Mucosa of descending colon (tissue), 3 donors: ENCODE measurements around the gene EBF4. TPM values are rescaled to one million over a fixed set of nuclear protein-coding genes. Genes with fewer than 3 reads are reported as not detected.
A peak's percentile ranks its signal among the peaks of the same experiment; 100 is the strongest.

Experiments used
- ATAC-seq: fragments of 200-7000 bp; cut with Tn5 transposase; one replicate; pipeline ENCODE4 v1.9.1; 2020; ENCODE audit warnings: mild to moderate bottlenecking, moderate library complexity
- DNase-seq, 3 donors: peaks; one replicate each; pipeline ENCODE4 v3.0.0-alpha.2; 2020
- H3K36me3 ChIP-seq: fragments of 200-600 bp; one replicate; pipeline ENCODE4 v1.8.0; 2021; ENCODE audit warnings: low read depth, mild to moderate bottlenecking
- H3K4me1 ChIP-seq: fragments of 200-600 bp; one replicate; pipeline ENCODE4 v1.8.0; 2021; ENCODE audit warnings: low read depth, mild to moderate bottlenecking
- H3K4me3 ChIP-seq: fragments of 200-600 bp; one replicate; pipeline ENCODE4 v1.8.0; 2021; ENCODE audit warnings: mild to moderate bottlenecking
- H3K9me3 ChIP-seq: fragments of 200-600 bp; one replicate; pipeline ENCODE4 v1.8.0; 2021; ENCODE audit warnings: mild to moderate bottlenecking
- CTCF ChIP-seq: fragments of 200-600 bp; IDR thresholded peaks from one replicate; pipeline ENCODE4 v1.8.0; 2022; ENCODE audit warnings: antibody characterized with exemption, mild to moderate bottlenecking
- intact Hi-C, 2 donors: fragments of 100-400 bp; cut with DNase I in 1 of 2; cut with micrococcal nuclease in 1 of 2; formaldehyde crosslinking; loops; one replicate each; pipeline versions ENCODE4 v1.11.0 to v1.11.1; 2022; cut with DNase I, micrococcal nuclease
- total RNA-seq, 3 donors: library from RNA; stranded (reverse); fragmentation: NEBNext Ultra II Directional in 2 of 3; extraction: Animal tissue kit (Norgen Biotek cat#: 25700) in 2 of 3; gene quantifications; one replicate each; pipeline versions ENCODE4 v1.2.1 to v1.2.4, GENCODE V29; 2021 to 2023
- donor health status: DM: no; HTN: no; CAD: no; lungs with moderate emphysema.
- donor health status: DM: no; HTN: no; CAD: no.
- donor health status: DM: no; HTN: yes; CAD: no.

EBF4 gene
- total RNA-seq, 3 donors from 2014 or later: 3.6 to 53.3 (median 4.5) TPM

DNA sequence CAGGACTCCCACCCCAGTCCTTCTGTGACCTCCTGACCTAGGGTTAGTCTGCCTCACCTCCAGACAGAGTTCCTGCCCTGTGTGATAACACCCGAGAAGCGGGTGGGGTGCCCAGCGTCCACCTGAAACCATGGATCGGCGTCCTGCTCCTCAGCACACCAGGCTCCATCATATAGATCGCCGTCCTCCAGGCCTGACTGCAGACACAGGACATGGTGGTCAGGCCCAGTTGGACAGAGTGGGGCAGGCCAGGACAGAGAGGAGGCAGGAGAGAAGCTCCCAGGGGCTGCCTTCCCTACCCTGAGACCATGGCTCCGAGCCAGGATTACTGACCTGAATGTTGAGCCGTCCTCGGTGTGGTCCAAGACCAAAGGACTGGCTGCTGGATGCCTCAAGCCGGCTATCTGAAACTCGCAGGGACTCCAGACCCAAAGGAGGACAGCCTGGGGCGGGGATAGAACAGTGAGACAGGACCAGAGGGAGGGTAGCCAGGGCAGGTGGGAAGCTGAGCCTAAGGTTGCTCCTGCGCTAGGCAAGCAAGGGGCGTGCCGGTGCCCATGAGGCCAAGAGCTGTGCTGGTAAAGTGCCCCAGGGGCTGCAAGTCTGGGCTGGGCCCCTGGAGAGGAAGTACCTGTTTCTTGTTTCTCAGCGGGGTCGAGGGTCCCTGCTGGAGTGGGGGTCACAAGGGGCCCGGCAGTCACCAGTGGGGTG, 105.7 kb downstream of the EBF4 start:
- intact Hi-C loops: no loop called here
- DNase-seq: no peak

DNA sequence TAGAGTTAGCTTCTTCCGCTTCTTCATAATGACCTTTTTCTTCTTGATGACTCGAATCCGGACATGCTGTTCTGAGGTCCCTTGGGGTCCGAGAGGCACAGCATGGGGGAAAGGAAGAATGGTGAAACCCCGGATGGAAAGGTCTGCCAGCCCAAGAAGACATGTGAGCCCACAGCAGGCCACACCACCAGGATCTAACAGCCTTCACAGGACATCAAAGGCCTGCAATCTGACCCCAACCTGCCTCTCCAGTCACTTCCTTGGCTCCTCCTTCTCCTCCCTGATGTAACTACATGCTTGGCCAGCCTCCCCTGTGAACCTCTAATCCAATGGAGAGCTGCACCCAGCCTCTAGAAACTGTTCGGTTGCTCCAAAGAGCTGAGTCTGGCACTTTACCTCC, 106.2 kb downstream of the EBF4 start:
- DNase-seq (no peak), ATAC-seq (no peak)
- Histone ChIP-seq H3K4me3 (no peak overlapping the region), H3K9me3 (no peaks in the 10 kb centered on the region), H3K4me1 (peaks cover 16% of the 10 kb centered on the region), H3K36me3 (no peaks in the 10 kb centered on the region)
- TF ChIP-seq CTCF: no peak
- intact Hi-C loops: no loop called here

More for the DNA sequence above, 105.7 kb downstream of the EBF4 start:
- Histone ChIP-seq H3K4me1 (peaks cover 16% of the 10 kb centered on the region), H3K4me3 (no peak overlapping the region), H3K9me3 (no peaks in the 10 kb centered on the region), H3K36me3 (no peaks in the 10 kb centered on the region)
- TF ChIP-seq CTCF: no peak
- ATAC-seq: no peak

GRCh38 chr20:2799271-2799670, 106.7 kb downstream of the EBF4 start:
- H3K36me3 ChIP-seq: no peaks in the 10 kb centered on the region
- no peak for DNase-seq
- H3K4me3 ChIP-seq: no peak overlapping the region
- intact Hi-C loops: no loop called here
- no peak for ATAC-seq
- TF ChIP-seq CTCF: no peak
- H3K4me1 ChIP-seq: peaks cover 16% of the 10 kb centered on the region
- no peaks in the 10 kb centered on the region for H3K9me3 ChIP-seq

DNA sequence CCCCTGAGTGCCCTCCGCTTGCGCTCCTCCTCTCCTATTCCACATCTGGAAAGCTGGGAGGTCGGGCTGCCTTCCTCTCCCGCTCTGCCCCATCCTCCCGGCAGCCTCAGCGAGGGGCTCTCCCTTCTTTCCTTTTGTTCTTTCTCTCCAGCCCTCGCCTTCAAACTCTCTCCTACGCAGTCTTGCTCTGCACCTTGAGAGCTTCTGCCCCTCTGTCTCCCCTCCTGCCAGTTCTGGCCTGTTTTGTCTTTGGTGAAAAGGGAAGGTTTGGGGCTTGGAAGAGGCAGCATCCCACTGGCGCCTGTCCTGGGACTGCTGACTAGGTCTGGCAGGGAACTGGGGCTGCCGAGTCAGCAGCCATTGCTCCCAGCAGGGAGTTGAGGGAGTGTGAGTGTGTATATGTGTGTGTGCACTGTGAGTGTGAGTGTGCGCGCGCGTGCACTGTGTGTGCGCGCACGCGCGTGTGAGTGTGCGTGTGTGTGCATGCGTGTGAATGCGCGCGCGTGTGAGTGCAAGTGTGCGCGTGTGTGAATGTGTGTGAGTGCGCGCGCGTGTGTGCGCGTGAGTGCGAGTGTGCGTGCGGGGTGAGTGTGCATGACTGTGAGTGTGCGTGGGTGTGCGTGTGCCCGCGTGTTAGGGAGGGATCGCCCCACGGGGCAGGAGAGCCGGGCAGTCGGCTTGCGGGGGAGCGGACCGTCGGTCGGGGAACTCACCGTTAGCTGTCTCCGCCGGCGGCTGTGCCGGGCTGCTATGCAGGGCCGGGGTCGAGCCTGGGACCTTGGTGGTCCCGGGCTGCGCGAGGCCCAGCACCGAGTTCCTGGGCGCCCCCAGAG, 107.3 kb downstream of the EBF4 start:
- ATAC-seq: peak; percentile 26
- Histone ChIP-seq H3K9me3 (no peaks in the 10 kb centered on the region), H3K4me1 (peaks cover 16% of the 10 kb centered on the region), H3K36me3 (no peaks in the 10 kb centered on the region), H3K4me3 (no peak overlapping the region)
- intact Hi-C loops: no loop called here
- TF ChIP-seq CTCF: no peak
- DNase-seq: no peak

DNA sequence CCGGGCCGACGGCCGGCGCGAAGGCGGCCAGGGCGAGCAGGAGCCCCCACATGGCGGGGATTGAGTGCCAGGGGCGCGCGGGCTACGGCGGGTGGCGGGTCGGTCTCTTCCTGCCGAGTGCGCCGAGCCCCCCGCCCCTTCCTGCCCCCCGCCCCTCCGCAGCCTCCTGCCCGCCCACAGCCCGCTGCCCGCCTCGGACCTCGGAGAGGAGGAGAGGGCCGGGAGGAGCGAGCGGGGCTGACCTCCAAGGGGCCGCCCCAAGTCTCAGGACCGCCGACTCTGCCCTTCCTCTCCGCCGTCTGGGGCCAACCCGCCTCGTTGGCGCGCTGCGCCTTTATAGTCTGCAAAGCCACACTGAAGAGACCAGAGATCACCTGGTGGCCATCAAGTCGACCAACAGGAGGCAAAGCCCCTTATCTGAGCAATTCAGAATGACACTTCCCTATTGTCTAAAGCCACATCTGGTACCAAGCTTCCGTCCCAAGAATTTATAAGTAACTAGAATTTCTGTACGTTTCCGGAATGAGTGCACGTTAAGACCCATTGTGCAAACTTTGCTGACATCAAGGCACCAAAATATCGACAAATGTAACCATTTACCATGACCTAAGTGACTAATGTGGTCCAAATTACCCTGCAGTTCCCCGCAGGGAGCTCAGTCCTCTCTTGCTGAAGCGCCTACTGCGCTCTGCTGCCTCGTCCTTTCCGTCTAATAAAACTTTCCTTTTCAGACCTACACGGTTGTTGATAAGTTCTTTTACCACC, 108.1 kb downstream of the EBF4 start, which contains the start of gene CPXM1:
Gene CPXM1 (minus strand): TSS at position 107 of the 765 bp plus-strand sequence. CDS start 55 bp downstream, at position 52.
- TF ChIP-seq CTCF: no peak
- DNase-seq (no peak), ATAC-seq (peak; percentile 60)
- no peaks in the 10 kb centered on the region for H3K36me3 ChIP-seq
- H3K4me3 ChIP-seq: no peak within 1 kb of the TSS
- H3K9me3 ChIP-seq: no peaks in the 10 kb centered on the region
- H3K4me1 ChIP-seq: peaks cover 16% of the 10 kb centered on the region
- intact Hi-C loops: no loop called here
